Right atrium auricular region (tissue), 2 donors: ENCODE results near the gene CEBPE. TPM values are rescaled to one million over a fixed set of nuclear protein-coding genes. Genes with fewer than 3 reads are reported as not detected.

Experiments used
- DNase-seq: peaks from one replicate; pipeline ENCODE4 v3.0.0-alpha.2; 2019; ENCODE audit warnings: low spot score
- H3K27ac ChIP-seq, 2 donors: fragments of 200-600 bp; sonication (generic); 1 replicate in 1 of 2; 2 replicates in 1 of 2; pipeline ENCODE4 v1.5.1; 2016 to 2019
- H3K27me3 ChIP-seq, 2 donors: fragments of 200-600 bp; sonication (generic); one replicate each; pipeline versions ENCODE4 v1.5.1 to v1.6.0; 2017 to 2019
- H3K36me3 ChIP-seq: fragments of 200-600 bp; sonication (generic); one replicate; pipeline ENCODE4 v1.5.1; 2016
- H3K4me1 ChIP-seq, 2 donors: fragments of 200-600 bp; sonication (generic); one replicate each; pipeline versions ENCODE4 v1.5.1 to v1.6.0; 2017 to 2019
- H3K4me3 ChIP-seq, 2 donors: fragments of 200-600 bp; sonication (generic); 1 replicate in 1 of 2; 2 replicates in 1 of 2; pipeline ENCODE4 v1.5.1; 2017 to 2019; ENCODE audit warnings: mild to moderate bottlenecking in 1 of 2, moderate library complexity in 1 of 2
- H3K9me3 ChIP-seq, 2 donors: fragments of 200-600 bp; sonication (generic); one replicate each; pipeline ENCODE4 v1.5.1; 2019
- total RNA-seq, 2 donors: library from RNA; depleted of rRNA; stranded (reverse); fragments of >200 nt; gene quantifications; one replicate each; pipeline ENCODE4 v1.1.0, GENCODE V29; 2016
- TF ChIP-seq, protein P1 (sequence below), 2 donors: fragments of 200-600 bp; sonication (generic); IDR thresholded peaks; one replicate each; pipeline ENCODE4 v1.5.1; 2019; ENCODE audit warnings: antibody characterized with exemption in 2 of 2

Gene CEBPE
- total RNA-seq, 2 donors from 2014 or later = not detected

GRCh38 chr14:23141706-23142444, 22.8 kb upstream of the CEBPE start:
- Histone ChIP-seq H3K9me3 (no peaks in the 10 kb centered on the region), H3K27ac (peak overlapping the region; percentile 61 to 87), H3K4me1 (peaks cover 0 to 46% of the 10 kb centered on the region in 2 donors), H3K36me3 (peaks cover 18% of the 10 kb centered on the region), H3K4me3 (no peak overlapping the region), H3K27me3 (no peaks in the 10 kb centered on the region)
- peak; percentile 78 for DNase-seq
- TF ChIP-seq, protein P1, sequence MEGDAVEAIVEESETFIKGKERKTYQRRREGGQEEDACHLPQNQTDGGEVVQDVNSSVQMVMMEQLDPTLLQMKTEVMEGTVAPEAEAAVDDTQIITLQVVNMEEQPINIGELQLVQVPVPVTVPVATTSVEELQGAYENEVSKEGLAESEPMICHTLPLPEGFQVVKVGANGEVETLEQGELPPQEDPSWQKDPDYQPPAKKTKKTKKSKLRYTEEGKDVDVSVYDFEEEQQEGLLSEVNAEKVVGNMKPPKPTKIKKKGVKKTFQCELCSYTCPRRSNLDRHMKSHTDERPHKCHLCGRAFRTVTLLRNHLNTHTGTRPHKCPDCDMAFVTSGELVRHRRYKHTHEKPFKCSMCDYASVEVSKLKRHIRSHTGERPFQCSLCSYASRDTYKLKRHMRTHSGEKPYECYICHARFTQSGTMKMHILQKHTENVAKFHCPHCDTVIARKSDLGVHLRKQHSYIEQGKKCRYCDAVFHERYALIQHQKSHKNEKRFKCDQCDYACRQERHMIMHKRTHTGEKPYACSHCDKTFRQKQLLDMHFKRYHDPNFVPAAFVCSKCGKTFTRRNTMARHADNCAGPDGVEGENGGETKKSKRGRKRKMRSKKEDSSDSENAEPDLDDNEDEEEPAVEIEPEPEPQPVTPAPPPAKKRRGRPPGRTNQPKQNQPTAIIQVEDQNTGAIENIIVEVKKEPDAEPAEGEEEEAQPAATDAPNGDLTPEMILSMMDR (IDR thresholded peaks at IDR 0.05) = no peak

DNA sequence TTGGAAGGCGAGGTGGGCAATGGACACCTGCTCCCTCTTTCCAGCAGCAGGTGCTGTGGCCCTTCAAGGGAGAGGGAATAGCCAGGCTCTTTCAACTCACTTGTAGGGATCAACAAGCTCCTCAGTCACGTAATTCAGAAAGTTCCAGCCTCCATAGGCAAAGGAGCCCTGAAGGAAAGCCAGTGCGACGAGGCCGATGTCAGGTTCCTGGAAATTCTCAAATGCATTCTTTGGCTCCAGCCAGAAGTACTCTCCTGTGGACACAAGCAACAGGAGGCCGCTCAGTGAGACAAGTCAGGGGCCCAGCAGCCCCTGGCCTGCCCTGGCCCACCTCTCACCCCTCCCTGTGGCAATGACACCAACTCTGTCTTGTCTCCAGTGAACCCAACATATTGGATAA, 21.3 kb upstream of the CEBPE start:
- H3K36me3 ChIP-seq = peaks cover 18% of the 10 kb centered on the region
- no peak overlapping the region for H3K27ac ChIP-seq
- no peak for DNase-seq
- TF ChIP-seq, protein P1 (IDR thresholded peaks at IDR 0.05) = no peak
- no peaks in the 10 kb centered on the region for H3K27me3 ChIP-seq
- H3K4me3 ChIP-seq = no peak overlapping the region
- no peaks in the 10 kb centered on the region for H3K9me3 ChIP-seq
- H3K4me1 ChIP-seq = peaks cover 0 to 44% of the 10 kb centered on the region in 2 donors

GRCh38 chr14:23139874-23140273, 20.8 kb upstream of the CEBPE start:
- H3K27me3 ChIP-seq = no peaks in the 10 kb centered on the region
- H3K27ac ChIP-seq = no peak overlapping the region
- peaks cover 18% of the 10 kb centered on the region for H3K36me3 ChIP-seq
- TF ChIP-seq, protein P1 (IDR thresholded peaks at IDR 0.05) = no peak
- peaks cover 0 to 44% of the 10 kb centered on the region in 2 donors for H3K4me1 ChIP-seq
- DNase-seq = no peak
- H3K9me3 ChIP-seq = no peaks in the 10 kb centered on the region
- H3K4me3 ChIP-seq = no peak overlapping the region

DNA sequence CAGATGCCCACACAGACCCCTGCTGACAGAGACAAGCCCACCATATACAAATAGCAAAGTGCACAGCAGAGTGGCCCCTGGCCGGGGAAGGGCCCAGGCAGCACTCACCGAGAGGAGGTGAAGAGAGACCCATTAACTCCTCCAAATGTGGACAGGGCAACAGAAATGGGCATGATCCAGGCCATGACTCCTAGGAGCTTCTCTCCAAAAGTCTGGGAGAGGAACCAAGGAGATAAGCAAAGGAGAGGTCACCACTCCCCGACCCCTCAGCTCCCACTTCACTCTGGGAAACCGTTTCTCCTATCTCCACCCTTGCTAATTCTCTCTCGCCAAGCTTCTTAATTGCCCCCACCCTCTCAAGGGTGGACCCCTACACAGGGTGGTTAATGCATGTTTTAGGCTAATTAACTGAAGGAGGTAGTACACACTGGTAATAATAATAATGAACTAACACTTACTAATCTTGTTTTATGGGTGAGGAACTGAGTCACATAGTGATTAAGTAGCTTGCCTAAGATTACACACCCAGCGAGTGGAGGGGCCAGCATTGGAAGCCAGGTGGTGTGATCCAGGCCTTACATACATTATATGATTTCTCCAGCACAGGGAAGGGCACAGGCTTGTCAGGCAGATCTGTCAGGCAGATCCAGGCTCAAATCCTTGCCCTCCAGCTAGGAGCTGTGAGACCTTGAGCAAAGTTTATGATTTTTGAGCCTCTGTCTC, 18.9 kb upstream of the CEBPE start:
- H3K9me3 ChIP-seq = no peaks in the 10 kb centered on the region
- H3K4me1 ChIP-seq = peaks cover 0 to 39% of the 10 kb centered on the region in 2 donors
- H3K27me3 ChIP-seq = no peaks in the 10 kb centered on the region
- no peak for DNase-seq
- TF ChIP-seq, protein P1 (IDR thresholded peaks at IDR 0.05) = no peak
- peak overlapping the region; percentile 48 to 68 for H3K27ac ChIP-seq
- H3K36me3 ChIP-seq = peaks cover 18% of the 10 kb centered on the region
- no peak overlapping the region for H3K4me3 ChIP-seq

GRCh38 chr14:23137192-23137812, 18.2 kb upstream of the CEBPE start:
- Histone ChIP-seq H3K27me3 (no peaks in the 10 kb centered on the region), H3K27ac (peak overlapping the region; percentile 48 to 68), H3K4me3 (no peak overlapping the region), H3K36me3 (peaks cover 18% of the 10 kb centered on the region), H3K9me3 (no peaks in the 10 kb centered on the region), H3K4me1 (peaks cover 0 to 32% of the 10 kb centered on the region in 2 donors)
- TF ChIP-seq, protein P1 (IDR thresholded peaks at IDR 0.05) = no peak
- DNase-seq = no peak
